AG09309 (cell line): ENCODE measurements around the gene LRRK1.
"Not testable (repeated sequence)": the region's sequence is repeated elsewhere in the genome, so short reads cannot be mapped to it uniquely, and the experiment has no call there.

Source experiments
- DNase-seq: peaks from one replicate; pipeline ENCODE4 v3.0.0-alpha.2; 2010; ENCODE audit warnings: low read depth
- H3K4me3 ChIP-seq: 2 replicates; pipeline ENCODE4 v1.5.1; 2011; ENCODE audit warnings: mild to moderate bottlenecking, low read depth, low read length, moderate library complexity; ENCODE audit not compliant: control insufficient read depth
- CTCF ChIP-seq: IDR thresholded peaks from 2 replicates; pipeline ENCODE4 v1.5.1; 2011; ENCODE audit warnings: mild to moderate bottlenecking, low read depth, low read length, inconsistent platforms; ENCODE audit not compliant: insufficient read depth, control insufficient read depth; ENCODE audit errors: missing control alignments

LRRK1 gene

GRCh38 chr15:101089579-101090427 lies 170.6 kb downstream of the LRRK1 start:
- DNase-seq = no peak
- TF ChIP-seq CTCF = no peak
- H3K4me3 ChIP-seq = no peak overlapping the region

- DNase-seq = no peak
- H3K4me3 ChIP-seq = no peak overlapping the region
- TF ChIP-seq CTCF = no peak
Measured at GRCh38 chr15:101090428-101090790, 171.3 kb downstream of the LRRK1 start.

GRCh38 chr15:101091080-101092017 lies 172.2 kb downstream of the LRRK1 start:
- no peak overlapping the region for H3K4me3 ChIP-seq
- peak; percentile 55 for DNase-seq
- TF ChIP-seq CTCF = no peak

- no peak for DNase-seq
- no peak for TF ChIP-seq CTCF
- no peak overlapping the region for H3K4me3 ChIP-seq
Measured at GRCh38 chr15:101092156-101092866, 173.2 kb downstream of the LRRK1 start.

- no peak for TF ChIP-seq CTCF
- H3K4me3 ChIP-seq = no peak overlapping the region
- no peak for DNase-seq
Measured at GRCh38 chr15:101092867-101093202, 173.7 kb downstream of the LRRK1 start.

- H3K4me3 ChIP-seq = no peak overlapping the region
- TF ChIP-seq CTCF = no peak
- no peak for DNase-seq
Measured at GRCh38 chr15:101093958-101094357, 174.8 kb downstream of the LRRK1 start.

GRCh38 chr15:101095796-101096406 lies 176.7 kb downstream of the LRRK1 start:
- H3K4me3 ChIP-seq, DNase-seq: not testable (repeated sequence)
